Jurkat, Clone E6-1 (cell line): ENCODE results near the gene LRIG1.

Source experiments
- DNase-seq: peaks from one replicate; pipeline ENCODE4 v3.0.0-alpha.2; 2011; ENCODE audit warnings: low read depth, low spot score
- H3K4me3 ChIP-seq: 2 replicates; pipeline ENCODE4 v1.5.1; 2011; ENCODE audit warnings: mild to moderate bottlenecking, low read length, control low read depth, moderate library complexity

LRIG1 gene

GRCh38 chr3:66379565-66379964 is 121.3 kb downstream of the LRIG1 start:
- no peak for DNase-seq
- no peak overlapping the region for H3K4me3 ChIP-seq

GRCh38 chr3:66378256-66378655 is 122.6 kb downstream of the LRIG1 start:
- DNase-seq = peak; percentile 69
- no peak overlapping the region; the same call in 1 of the 2 replicates for H3K4me3 ChIP-seq

GRCh38 chr3:66377800-66378199 is 123.0 kb downstream of the LRIG1 start:
- peak; percentile 67 for DNase-seq
- peak overlapping the region; percentile 4; the same call in 1 of the 2 replicates for H3K4me3 ChIP-seq

GRCh38 chr3:66376568-66376967 is 124.3 kb downstream of the LRIG1 start:
- no peak overlapping the region for H3K4me3 ChIP-seq
- no peak for DNase-seq

GRCh38 chr3:66372681-66373350 is 128.0 kb downstream of the LRIG1 start:
- no peak for DNase-seq
- no peak overlapping the region for H3K4me3 ChIP-seq

GRCh38 chr3:66371432-66371831 is 129.4 kb downstream of the LRIG1 start:
- no peak overlapping the region for H3K4me3 ChIP-seq
- no peak for DNase-seq

GRCh38 chr3:66370179-66370578 is 130.6 kb downstream of the LRIG1 start:
- H3K4me3 ChIP-seq = no peak overlapping the region
- DNase-seq = no peak

- DNase-seq = no peak
- H3K4me3 ChIP-seq = no peak overlapping the region
These were observed 132.8 kb downstream of the LRIG1 start for GRCh38 chr3:66367979-66368378.

GRCh38 chr3:66366747-66367146 is 134.1 kb downstream of the LRIG1 start:
- no peak overlapping the region for H3K4me3 ChIP-seq

GRCh38 chr3:66365080-66365479 is 135.7 kb downstream of the LRIG1 start:
- no peak overlapping the region for H3K4me3 ChIP-seq
- no peak for DNase-seq

More at GRCh38 chr3:66366747-66367146, 134.1 kb downstream of the LRIG1 start:
- DNase-seq = no peak

- no peak for DNase-seq
- H3K4me3 ChIP-seq = no peak overlapping the region
These were observed 137.7 kb downstream of the LRIG1 start for GRCh38 chr3:66363148-66363547.

- DNase-seq = no peak
- H3K4me3 ChIP-seq = no peak overlapping the region
These were observed 138.3 kb downstream of the LRIG1 start for GRCh38 chr3:66362541-66362941.

GRCh38 chr3:66361356-66361755 is 139.5 kb downstream of the LRIG1 start:
- no peak overlapping the region for H3K4me3 ChIP-seq
- DNase-seq = peak; percentile 42

GRCh38 chr3:66355997-66356396 is 144.8 kb downstream of the LRIG1 start:
- H3K4me3 ChIP-seq = no peak overlapping the region
- DNase-seq = no peak

- no peak overlapping the region for H3K4me3 ChIP-seq
- DNase-seq = peak; percentile 24
These were observed 145.4 kb downstream of the LRIG1 start for GRCh38 chr3:66355394-66355793.

- DNase-seq = no peak
- no peak overlapping the region for H3K4me3 ChIP-seq
These were observed 146.8 kb downstream of the LRIG1 start for GRCh38 chr3:66354001-66354400.

- no peak for DNase-seq
- no peak overlapping the region for H3K4me3 ChIP-seq
These were observed 147.3 kb downstream of the LRIG1 start for GRCh38 chr3:66353530-66353929.

- no peak for DNase-seq
These were observed 147.8 kb downstream of the LRIG1 start for GRCh38 chr3:66353039-66353438.

GRCh38 chr3:66350601-66351000 is 150.2 kb downstream of the LRIG1 start:
- H3K4me3 ChIP-seq = no peak overlapping the region
- no peak for DNase-seq

More at GRCh38 chr3:66353039-66353438, 147.8 kb downstream of the LRIG1 start:
- no peak overlapping the region for H3K4me3 ChIP-seq

GRCh38 chr3:66348704-66349103 is 152.1 kb downstream of the LRIG1 start:
- H3K4me3 ChIP-seq = no peak overlapping the region
- DNase-seq = no peak

- no peak for DNase-seq
- H3K4me3 ChIP-seq = no peak overlapping the region
These were observed 155.8 kb downstream of the LRIG1 start for GRCh38 chr3:66344848-66345578.
